Kidney (tissue), 14 donors: Measurements from ENCODE around the gene ZSCAN12. TPM values are rescaled to one million over a fixed set of nuclear protein-coding genes. Genes with fewer than 3 reads are reported as not detected.

Experiments used
- DNase-seq, 5 donors: peaks; one replicate each; pipeline ENCODE4 v3.0.0-alpha.2; 2013 to 2020
- FAIRE-seq: peaks from 2 replicates; lab custom pipeline; 2012; peaks lifted over from hg19 to GRCh38; lab: Jason Lieb, UNC
- H3K27ac ChIP-seq, 2 donors: one replicate each; pipeline ENCODE4 v1.7.0; 2013; ENCODE audit warnings: low read depth in 2 of 2, low read length in 2 of 2, inconsistent platforms in 1 of 2
- H3K27me3 ChIP-seq: one replicate; pipeline ENCODE4 v1.7.1; 2013; ENCODE audit warnings: low read length, inconsistent platforms; ENCODE audit not compliant: control insufficient read depth, insufficient read depth
- H3K36me3 ChIP-seq, 3 donors: one replicate each; pipeline versions ENCODE4 v1.7.0 to v1.7.1; 2013; ENCODE audit warnings: low read length in 3 of 3, control low read depth in 1 of 3, inconsistent platforms in 1 of 3; ENCODE audit not compliant: insufficient read depth in 3 of 3, control insufficient read depth in 2 of 3
- H3K4me1 ChIP-seq, 3 donors: one replicate each; pipeline versions ENCODE4 v1.7.0 to v1.7.1; 2013; ENCODE audit warnings: low read length in 3 of 3, inconsistent platforms in 1 of 3, low read depth in 1 of 3; ENCODE audit not compliant: control insufficient read depth in 2 of 3, insufficient read depth in 2 of 3
- H3K4me3 ChIP-seq, 3 donors: one replicate each; pipeline versions ENCODE4 v1.7.0 to v1.8.1; 2013; ENCODE audit warnings: low read length in 3 of 3, control low read depth in 1 of 3, inconsistent platforms in 1 of 3
- H3K9ac ChIP-seq, 3 donors: one replicate each; pipeline versions ENCODE4 v1.7.0 to v1.7.1; 2013; ENCODE audit warnings: low read length in 3 of 3, control low read depth in 1 of 3, inconsistent platforms in 1 of 3
- H3K9me3 ChIP-seq, 3 donors: one replicate each; pipeline versions ENCODE4 v1.7.0 to v1.7.1; 2013; ENCODE audit warnings: low read length in 3 of 3, control low read depth in 1 of 3, inconsistent platforms in 1 of 3; ENCODE audit not compliant: control insufficient read depth in 2 of 3, insufficient read depth in 1 of 3
- intact Hi-C: fragments of 100-400 bp; cut with DNase I; formaldehyde crosslinking; loops from one replicate; pipeline ENCODE4 v1.11.1; 2022
- polyA plus RNA-seq: library from polyadenylated mRNA; stranded (reverse); fragments of 350-450 nt; fragmentation: Illumina TruSeq; extraction: RNeasy Lipid Tissue Mini Kit (QIAGEN cat#74804); gene quantifications from one replicate; pipeline ENCODE4 v1.2.3, GENCODE V29; 2014; ENCODE audit warnings: low read depth, low replicate concordance; ENCODE audit not compliant: insufficient read depth
- total RNA-seq: library from RNA; stranded (reverse); fragmentation: NEBNext Ultra II Directional; extraction: Animal tissue kit (Norgen Biotek cat#: 25700); gene quantifications from one replicate; pipeline ENCODE4 v1.2.1, GENCODE V29; 2021
- TF ChIP-seq, protein P1 (sequence below): IDR thresholded peaks from 3 replicates; pipeline ENCODE4 v1.5.1; 2012; ENCODE audit warnings: mild to moderate bottlenecking, moderate library complexity, borderline replicate concordance; ENCODE audit not compliant: insufficient read depth; ENCODE audit errors: extremely low read depth
- donor health status: control.
- donor health status: control.
- donor health status: control.
- donor health status: control.
- donor health status: control.
- donor health status: DM: yes; HTN: yes; CAD: no.
- donor health status: Normal renal cell carcinoma (clear cell type).

The ZSCAN12 gene
- total and polyA plus RNA-seq, 2 donors from 2014 or later: 1.3 to 7.9 TPM

DNA sequence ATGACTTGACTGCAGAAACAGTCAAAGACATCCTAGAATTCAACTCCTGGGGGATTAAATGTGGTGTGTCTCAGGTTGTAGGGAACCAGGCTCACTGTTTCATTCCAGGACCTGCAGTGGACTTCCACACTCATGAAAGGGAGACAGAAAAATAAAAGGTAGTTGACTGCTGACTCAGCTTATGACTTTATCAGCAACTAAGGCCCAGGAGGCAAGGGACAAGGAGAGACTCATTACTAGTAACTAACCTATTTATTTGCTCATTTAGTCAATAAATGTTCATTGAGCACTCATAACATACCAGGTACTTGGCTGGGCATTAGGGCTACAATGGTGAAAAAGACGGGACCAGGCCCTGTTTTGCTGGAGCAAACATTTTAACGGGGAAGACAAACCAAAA lies 66.5 kb downstream of the ZSCAN12 start:
- Histone ChIP-seq H3K36me3 (no peaks in the 10 kb centered on the region), H3K9ac (no peak overlapping the region), H3K4me1 (peaks cover 0 to 7% (median 7%) of the 10 kb centered on the region in 3 donors), H3K27ac (no peak overlapping the region), H3K27me3 (no peaks in the 10 kb centered on the region), H3K4me3 (no peak overlapping the region), H3K9me3 (peaks cover 0 to 2% (median 0%) of the 10 kb centered on the region in 3 donors)
- intact Hi-C loops: no loop called here
- no peak for DNase-seq
- TF ChIP-seq, protein P1, sequence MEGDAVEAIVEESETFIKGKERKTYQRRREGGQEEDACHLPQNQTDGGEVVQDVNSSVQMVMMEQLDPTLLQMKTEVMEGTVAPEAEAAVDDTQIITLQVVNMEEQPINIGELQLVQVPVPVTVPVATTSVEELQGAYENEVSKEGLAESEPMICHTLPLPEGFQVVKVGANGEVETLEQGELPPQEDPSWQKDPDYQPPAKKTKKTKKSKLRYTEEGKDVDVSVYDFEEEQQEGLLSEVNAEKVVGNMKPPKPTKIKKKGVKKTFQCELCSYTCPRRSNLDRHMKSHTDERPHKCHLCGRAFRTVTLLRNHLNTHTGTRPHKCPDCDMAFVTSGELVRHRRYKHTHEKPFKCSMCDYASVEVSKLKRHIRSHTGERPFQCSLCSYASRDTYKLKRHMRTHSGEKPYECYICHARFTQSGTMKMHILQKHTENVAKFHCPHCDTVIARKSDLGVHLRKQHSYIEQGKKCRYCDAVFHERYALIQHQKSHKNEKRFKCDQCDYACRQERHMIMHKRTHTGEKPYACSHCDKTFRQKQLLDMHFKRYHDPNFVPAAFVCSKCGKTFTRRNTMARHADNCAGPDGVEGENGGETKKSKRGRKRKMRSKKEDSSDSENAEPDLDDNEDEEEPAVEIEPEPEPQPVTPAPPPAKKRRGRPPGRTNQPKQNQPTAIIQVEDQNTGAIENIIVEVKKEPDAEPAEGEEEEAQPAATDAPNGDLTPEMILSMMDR: no peak
- no peak for FAIRE-seq

DNA sequence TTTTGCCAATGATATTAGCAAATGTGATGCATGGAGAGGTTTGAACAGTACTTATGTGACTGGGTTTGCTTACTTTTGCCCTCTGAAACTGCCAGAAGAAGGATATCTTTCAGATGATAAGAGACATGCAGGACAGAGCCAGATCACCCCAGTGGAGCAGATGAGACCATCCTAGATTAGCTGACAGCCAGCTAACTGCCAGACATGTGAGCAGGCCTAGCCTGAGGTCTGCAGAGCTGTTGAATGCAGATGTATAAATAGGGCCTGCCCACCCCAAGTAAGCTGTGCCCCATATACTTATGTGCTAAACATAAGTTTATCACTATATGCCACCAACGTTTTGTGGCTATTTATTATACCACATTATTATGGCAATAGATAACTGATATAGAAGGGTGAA lies 69.5 kb downstream of the ZSCAN12 start:
- Histone ChIP-seq H3K9ac (no peak overlapping the region), H3K27ac (no peak overlapping the region), H3K9me3 (peaks cover 8 to 22% (median 16%) of the 10 kb centered on the region in 3 donors)

More for the DNA sequence above, 69.5 kb downstream of the ZSCAN12 start:
- FAIRE-seq: no peak
- no peak for DNase-seq
- H3K4me3 ChIP-seq: no peak overlapping the region
- H3K4me1 ChIP-seq: no peaks in the 10 kb centered on the region
- H3K27me3 ChIP-seq: no peaks in the 10 kb centered on the region
- intact Hi-C loops: no loop called here
- TF ChIP-seq, protein P1: no peak
- H3K36me3 ChIP-seq: peaks cover 10 to 21% (median 15%) of the 10 kb centered on the region in 3 donors

Other genes with a start within 250 kb of the ZSCAN12 start
- 15.6 TPM for gene ZSCAN9, start 174.5 kb downstream of the ZSCAN12 start, total RNA-seq
- gene ZSCAN9, start 174.5 kb downstream of the ZSCAN12 start, polyA plus RNA-seq: 8.1 TPM
- 7.4 TPM for gene ZKSCAN4, start 147.5 kb downstream of the ZSCAN12 start, total RNA-seq
- 3.9 TPM for gene ZKSCAN4, start 147.5 kb downstream of the ZSCAN12 start, polyA plus RNA-seq
- gene NKAPL, start 140.4 kb downstream of the ZSCAN12 start, total RNA-seq: 1.2 TPM
- gene NKAPL, start 140.4 kb downstream of the ZSCAN12 start, polyA plus RNA-seq: 1.7 TPM
- 17.2 TPM for gene ZSCAN26, start 132.6 kb downstream of the ZSCAN12 start, total RNA-seq
- gene ZSCAN26, start 132.6 kb downstream of the ZSCAN12 start, polyA plus RNA-seq: 11.8 TPM
- gene PGBD1, start 118.2 kb downstream of the ZSCAN12 start, total RNA-seq: 3.0 TPM
- 3.1 TPM for gene PGBD1, start 118.2 kb downstream of the ZSCAN12 start, polyA plus RNA-seq
- gene ZSCAN31, start 63.6 kb downstream of the ZSCAN12 start, total RNA-seq: 6.3 TPM
- gene ZSCAN31, start 63.6 kb downstream of the ZSCAN12 start, polyA plus RNA-seq: 4.1 TPM
- gene ZKSCAN3, start 49.8 kb downstream of the ZSCAN12 start, total RNA-seq: 8.3 TPM
- 3.5 TPM for gene ZKSCAN3, start 49.8 kb downstream of the ZSCAN12 start, polyA plus RNA-seq
- gene ZSCAN23, start 43.7 kb upstream of the ZSCAN12 start, total RNA-seq: 5.5 TPM
- gene ZSCAN23, start 43.7 kb upstream of the ZSCAN12 start, polyA plus RNA-seq: 0.49 TPM
- gene GPX6, start 116.0 kb upstream of the ZSCAN12 start, total RNA-seq: not detected
- not detected for gene GPX6, start 116.0 kb upstream of the ZSCAN12 start, polyA plus RNA-seq
- not detected for gene GPX5, start 126.1 kb upstream of the ZSCAN12 start, total RNA-seq
- gene GPX5, start 126.1 kb upstream of the ZSCAN12 start, polyA plus RNA-seq: not detected